GM19467 (cell line): ENCODE measurements around the gene LRFN2.

ENCODE experiments used
- ATAC-seq: cut with Tn5 transposase; IDR thresholded peaks from one replicate; pipeline ENCODE4 v1.9.1; 2021; ENCODE audit warnings: mild to moderate bottlenecking, moderate library complexity; ENCODE audit not compliant: unreplicated experiment

Gene LRFN2

GRCh38 chr6:40587240-40588069, at the start of gene LRFN2:
Gene LRFN2, minus strand, starts transcription at chr6:40587364.
- peak; percentile 81 for ATAC-seq

GRCh38 chr6:40634429-40634828, 47.3 kb upstream of the LRFN2 start:
- no peak for ATAC-seq

DNA sequence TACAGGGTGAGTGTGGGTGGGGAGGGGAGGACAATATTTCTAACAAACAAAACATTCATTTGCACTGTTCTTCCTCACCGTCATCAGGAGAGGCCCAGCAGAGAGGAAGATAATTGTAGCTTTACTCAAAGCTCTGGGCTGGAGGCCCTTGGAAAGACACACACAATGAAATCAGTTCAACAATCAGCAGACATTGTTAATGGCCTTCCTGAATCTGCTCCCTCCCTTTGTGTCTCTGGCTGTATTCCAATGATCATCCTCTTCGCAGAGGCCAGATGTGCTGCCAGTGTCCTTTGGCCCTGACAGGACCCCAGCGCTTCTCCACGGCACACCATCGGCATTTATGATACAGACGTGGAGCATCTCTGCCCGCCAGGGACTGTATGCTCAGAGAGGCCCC, 44.6 kb upstream of the LRFN2 start:
- ATAC-seq, result no peak

GRCh38 chr6:40630488-40630887, 43.3 kb upstream of the LRFN2 start:
- no peak for ATAC-seq

DNA sequence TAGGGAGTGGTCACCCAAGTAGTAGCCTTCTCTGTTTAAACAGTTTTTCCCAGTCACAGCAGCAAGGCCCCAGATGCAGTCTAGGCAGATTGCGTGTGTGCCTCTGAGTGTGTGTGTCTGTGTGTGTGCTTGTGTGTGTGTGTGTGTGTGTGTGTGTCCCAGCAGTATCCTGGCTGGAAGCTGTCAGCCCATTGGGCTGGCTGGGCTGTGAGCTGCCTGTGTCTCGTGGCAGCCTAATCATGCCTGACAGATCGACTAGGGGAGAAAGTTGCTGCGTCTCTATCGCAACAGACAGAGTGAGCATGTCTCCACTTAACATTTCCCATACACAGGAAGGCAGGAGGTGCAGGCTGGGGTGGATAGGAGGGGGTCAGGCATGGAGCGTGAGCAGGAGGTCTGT, 42.9 kb upstream of the LRFN2 start:
- ATAC-seq, result no peak

GRCh38 chr6:40629463-40629862, 42.3 kb upstream of the LRFN2 start:
- no peak for ATAC-seq

GRCh38 chr6:40627316-40627715, 40.2 kb upstream of the LRFN2 start:
- ATAC-seq, result no peak

DNA sequence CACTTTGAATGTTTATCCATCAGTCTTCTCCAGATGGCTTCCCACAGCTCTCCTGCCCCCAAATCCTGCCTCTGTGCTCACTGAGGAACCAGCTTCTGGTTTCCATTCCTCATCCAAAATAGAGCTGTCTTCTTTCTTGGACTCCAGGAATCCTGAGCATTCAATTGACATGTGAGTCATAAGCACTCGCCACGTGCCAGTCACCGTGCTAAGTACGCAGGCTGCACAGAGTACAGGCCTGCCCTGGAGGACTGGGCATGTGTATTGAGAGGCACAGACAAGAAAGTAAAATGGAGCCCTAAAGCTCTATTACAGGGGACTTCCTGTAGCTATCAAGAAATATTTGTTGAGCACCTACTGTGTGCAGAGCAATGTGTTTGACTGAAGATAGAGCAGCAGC, 39.7 kb upstream of the LRFN2 start:
- no peak for ATAC-seq

GRCh38 chr6:40623932-40624331, 36.8 kb upstream of the LRFN2 start:
- ATAC-seq, result no peak

- no peak for ATAC-seq
These were observed 36.0 kb upstream of the LRFN2 start for GRCh38 chr6:40623178-40623577.

GRCh38 chr6:40620574-40621240, 33.5 kb upstream of the LRFN2 start:
- no peak for ATAC-seq

- ATAC-seq, result no peak
These were observed 27.5 kb upstream of the LRFN2 start for GRCh38 chr6:40614671-40615070.

DNA sequence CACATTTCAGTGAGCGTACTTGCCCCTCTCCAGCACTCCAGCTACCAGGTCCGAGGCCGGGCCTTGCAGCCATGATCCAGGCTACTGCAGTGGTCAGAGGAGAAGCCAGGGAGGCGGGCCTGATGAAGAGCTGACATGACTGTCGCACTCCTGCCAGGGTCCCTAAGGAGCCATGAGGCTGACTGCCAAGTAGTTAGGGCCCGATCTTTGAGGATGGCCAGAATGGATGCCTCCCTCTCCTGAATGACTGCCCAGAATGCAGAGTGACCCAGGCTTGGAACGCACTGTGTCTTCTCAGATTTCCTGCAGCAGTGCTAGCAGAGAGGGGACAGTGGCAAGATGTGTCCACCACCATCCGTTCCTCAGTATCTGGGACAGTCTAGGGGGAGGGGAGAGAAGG, 24.7 kb upstream of the LRFN2 start:
- ATAC-seq, result no peak

- no peak for ATAC-seq
These were observed 24.3 kb upstream of the LRFN2 start for GRCh38 chr6:40611434-40611833.

DNA sequence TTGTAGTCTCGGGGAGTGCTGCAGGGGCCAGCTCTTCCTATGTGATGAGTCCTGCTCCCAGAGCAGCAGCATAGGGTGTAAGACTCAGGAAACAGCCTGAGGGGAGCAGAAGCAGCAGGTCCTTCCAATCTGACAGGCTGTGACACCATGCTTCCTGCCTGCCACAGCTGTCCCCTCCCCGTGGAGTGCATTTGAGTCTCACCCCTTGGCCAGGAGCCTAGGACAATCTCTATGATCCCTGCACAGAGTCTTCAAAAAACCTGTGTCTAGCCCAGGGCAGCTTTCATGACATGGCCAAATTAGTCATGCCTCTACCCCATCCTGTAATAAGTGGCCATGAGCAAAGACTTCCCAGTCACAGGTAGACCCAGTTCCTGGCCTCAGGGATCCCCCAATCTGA, 23.1 kb upstream of the LRFN2 start:
- no peak for ATAC-seq

DNA sequence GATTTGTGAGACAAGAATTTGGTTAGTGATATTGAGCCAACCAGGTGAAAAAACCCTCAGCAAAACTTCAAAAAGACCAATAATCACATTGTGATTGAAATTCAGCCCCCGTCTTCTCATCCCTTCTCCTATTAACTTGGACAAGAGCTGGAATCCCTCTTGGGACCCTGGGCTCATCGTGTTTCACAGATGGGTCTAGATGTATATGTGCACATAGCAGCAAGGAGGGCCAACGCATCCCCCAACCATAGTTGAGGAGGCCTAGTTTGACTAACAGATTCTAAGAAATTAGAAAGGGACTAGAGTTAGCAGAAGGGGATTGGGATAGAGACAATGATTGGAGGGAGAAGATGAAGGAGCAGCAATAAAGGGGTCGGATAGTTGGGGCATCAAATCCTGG, 19.8 kb upstream of the LRFN2 start:
- ATAC-seq, result no peak

- ATAC-seq, result no peak
These were observed 19.4 kb upstream of the LRFN2 start for GRCh38 chr6:40606526-40606925.

DNA sequence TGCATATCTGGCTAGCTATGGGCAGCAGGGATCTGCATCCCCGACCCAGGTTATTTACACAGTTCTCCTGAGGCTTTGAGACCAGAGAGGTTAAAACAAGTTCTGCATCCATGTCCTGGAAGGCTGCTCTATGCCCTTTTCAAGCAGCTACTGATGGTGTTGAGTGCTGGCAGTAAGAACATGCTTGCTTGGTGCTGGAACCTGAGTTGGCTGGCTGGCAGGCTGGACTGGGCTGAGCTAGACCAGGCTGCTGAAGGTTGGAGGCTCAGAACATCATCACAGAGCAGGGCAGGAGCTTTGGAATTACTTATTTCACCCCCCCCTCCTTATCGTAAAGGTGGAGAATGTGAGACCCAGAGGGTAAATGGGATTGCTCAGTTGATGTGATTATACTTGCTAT, 16.9 kb upstream of the LRFN2 start:
- no peak for ATAC-seq

- ATAC-seq, result no peak
These were observed 12.4 kb upstream of the LRFN2 start for GRCh38 chr6:40599555-40599954.

DNA sequence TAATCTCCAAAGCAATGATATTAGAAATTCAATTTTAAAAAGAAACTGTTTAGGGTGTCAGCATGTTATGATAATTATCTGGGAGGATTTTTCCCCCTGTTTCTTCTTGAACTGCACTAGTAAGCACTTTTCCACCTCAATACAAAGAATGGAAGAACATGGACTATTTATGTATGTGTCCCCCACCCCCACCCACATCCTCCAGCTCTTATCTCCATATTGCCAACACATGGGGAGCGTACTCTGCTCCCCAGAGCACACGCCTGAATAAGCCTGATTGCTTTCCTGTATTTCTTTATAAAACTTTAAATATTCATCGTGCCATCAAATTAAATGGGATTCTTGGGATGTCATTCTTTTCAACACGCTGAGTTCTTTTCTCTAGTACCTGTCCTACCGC, 11.4 kb upstream of the LRFN2 start:
- no peak for ATAC-seq

DNA sequence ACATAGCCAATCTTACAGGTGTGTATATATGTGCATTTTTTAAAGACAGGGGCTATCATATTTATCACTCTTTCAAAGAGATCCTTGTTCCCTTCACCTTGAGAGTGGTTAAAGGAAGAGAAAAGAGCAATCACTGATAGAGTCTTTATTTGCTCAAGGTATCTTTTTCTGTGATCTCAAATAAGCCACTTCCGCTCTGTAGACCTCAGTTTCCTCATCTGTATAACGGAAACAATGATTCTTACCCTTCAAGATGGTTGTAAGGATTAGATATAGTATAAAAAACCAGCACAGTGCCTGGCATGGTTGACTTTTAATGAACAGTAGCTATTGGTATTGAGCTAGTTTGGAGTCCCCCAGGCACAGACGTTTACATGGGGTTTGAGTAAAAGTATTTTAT, 10.1 kb upstream of the LRFN2 start:
- ATAC-seq, result no peak

DNA sequence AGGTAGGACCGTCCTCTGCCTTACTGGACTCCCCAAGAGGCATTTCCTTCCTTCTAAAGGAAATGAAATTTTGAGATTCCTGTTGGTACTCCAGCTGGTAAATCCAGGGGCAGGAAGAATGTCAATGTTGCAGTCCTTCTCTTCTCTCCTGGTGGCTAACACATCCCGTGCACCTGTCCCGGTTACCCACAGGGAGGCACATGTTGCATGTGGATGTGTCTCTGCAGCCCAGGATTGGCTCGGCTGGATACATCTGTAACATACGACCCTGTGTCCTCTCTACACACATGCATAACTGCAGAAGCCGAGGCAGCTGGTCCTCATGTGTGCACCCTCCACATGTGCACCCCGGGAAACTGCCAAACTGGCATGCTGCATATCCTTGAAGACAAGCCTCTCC, 1.3 kb upstream of the LRFN2 start:
- ATAC-seq, result no peak

DNA sequence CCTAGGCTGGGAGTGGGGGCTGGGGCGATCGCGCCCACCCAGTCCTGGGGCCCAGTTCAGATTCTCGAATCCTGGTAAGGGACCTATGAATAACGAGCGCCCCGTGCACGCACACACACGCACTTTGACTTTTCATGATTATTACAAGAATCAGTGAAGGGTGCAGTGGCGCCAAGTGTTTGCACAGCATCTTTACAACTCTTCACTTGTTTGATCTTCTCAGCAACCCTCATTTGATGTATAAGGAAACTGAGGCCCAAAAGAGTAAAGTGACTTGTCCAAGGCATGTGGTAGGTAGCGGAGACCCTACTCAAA, 863 bp upstream of the LRFN2 start:
- ATAC-seq, result no peak
